Measurements from ENCODE around the gene EYS. TPM values are rescaled to one million over a fixed set of nuclear protein-coding genes. Genes with fewer than 3 reads are reported as not detected.

EYS gene
- total RNA-seq, 1 experiment from 2014 or later: not detected

- H3K27me3 Mint-ChIP-seq (ENCODE audit: low read depth): no peaks in the 10 kb centered on the region; the same call in 1 of the 2 replicates
- Histone ChIP-seq H3K4me1 (ENCODE audit: insufficient read depth, low read length) (no peaks in the 10 kb centered on the region), H2BK5ac (ENCODE audit: insufficient read length, low read length) (no peak overlapping the region), H2BK15ac (ENCODE audit: low read depth, low read length) (no peak overlapping the region), H4K20me1 (ENCODE audit: control insufficient read depth, insufficient read depth, insufficient read length) (no peaks in the 10 kb centered on the region), H3K27me3 (ENCODE audit: insufficient read depth, low read length) (no peaks in the 10 kb centered on the region), H2BK120ac (ENCODE audit: low read depth, low read length, poor library complexity, severe bottlenecking) (no peak overlapping the region), H4K5ac (ENCODE audit: insufficient read length, low read depth, low read length) (no peak overlapping the region), H3K79me2 (ENCODE audit: insufficient read depth, low read length) (no peaks in the 10 kb centered on the region), H3K79me1 (ENCODE audit: insufficient read depth, low read depth, low read length, poor library complexity, severe bottlenecking) (no peaks in the 10 kb centered on the region), H3K9ac (ENCODE audit: extremely low read depth, insufficient read length, low read length) (no peak overlapping the region), H2BK12ac (ENCODE audit: insufficient read length, low read depth, low read length) (no peak overlapping the region), H3K14ac (ENCODE audit: insufficient read depth, low read length) (no peak overlapping the region), H3K23ac (ENCODE audit: insufficient read length, low read depth, low read length) (no peak overlapping the region), H3K56ac (ENCODE audit: insufficient read length, low read depth, low read length) (no peak overlapping the region), H4K91ac (ENCODE audit: insufficient read length, low read depth, low read length) (no peak overlapping the region), H3K4ac (ENCODE audit: low read depth, low read length) (no peak overlapping the region), H3T11ph (ENCODE audit: low read length) (no peak overlapping the region), H3K9me3 (ENCODE audit: control insufficient read depth, low read depth, low read length) (no peaks in the 10 kb centered on the region), H4K8ac (replicated peaks; ENCODE audit: insufficient read length, low read depth, low read length) (no peak overlapping the region), H2BK20ac (ENCODE audit: low read depth, low read length, poor library complexity, severe bottlenecking) (no peak overlapping the region), H3K4me2 (ENCODE audit: insufficient read depth, insufficient read length, low read length) (no peak overlapping the region), H3K23me2 (ENCODE audit: insufficient read length, low read depth, low read length, poor library complexity, severe bottlenecking) (no peaks in the 10 kb centered on the region), H2AK5ac (ENCODE audit: insufficient read length, low read length) (no peak overlapping the region), H2AFZ (ENCODE audit: low read length) (no peak overlapping the region), H3K27ac (ENCODE audit: insufficient read length, low read depth, low read length) (no peak overlapping the region), H3K18ac (ENCODE audit: insufficient read length, low read depth, low read length) (no peak overlapping the region)
- H3K27ac Mint-ChIP-seq: no peak overlapping the region
- no peak for DNase-seq
- no peaks in the 10 kb centered on the region for H3K36me3 Mint-ChIP-seq (ENCODE audit: insufficient read depth in 1 of 3, low read depth in 3 of 3)
- H3K4me3 Mint-ChIP-seq: no peak overlapping the region; a peak in 1 of 5 replicates
- WGBS (ENCODE audit: extremely low coverage, insufficient read length, low lambda C conversion rate): no CpG with 5 or more reads among the region's 1 CpG
- no peak for TF ChIP-seq CTCF (conservative IDR thresholded peaks at IDR 0.05)
- H3K4me1 Mint-ChIP-seq: no peaks in the 10 kb centered on the region; a peak in 1 of 4 replicates
- peaks cover 0 to 5% of the 10 kb centered on the region in 2 experiments; a peak in 2 of 5 replicates for H3K9me3 Mint-ChIP-seq
These were observed 1239.4 kb downstream of the EYS start for GRCh38 chr6:64467656-64468055.
